Gastrocnemius medialis (tissue), 4 donors: ENCODE measurements around the gene THSD7B.

Experiments used
- CTCF ChIP-seq, 5 experiments: fragments of 450-650 bp in 3 of 5; fragments of 200-600 bp in 2 of 5; sonication (generic) in 2 of 5; IDR thresholded peaks in 4 of 5; conservative IDR thresholded peaks in 1 of 5; 1 replicate in 4 of 5; 2 replicates in 1 of 5; pipeline ENCODE4 v1.5.1; 2016 to 2019; ENCODE audit warnings: antibody characterized with exemption in 5 of 5, mild to moderate bottlenecking in 3 of 5, moderate library complexity in 3 of 5
- POLR2A ChIP-seq, 2 donors: fragments of 450-650 bp; IDR thresholded peaks; one replicate each; pipeline ENCODE4 v1.6.1; 2017; ENCODE audit warnings: antibody characterized with exemption in 2 of 2, mild to moderate bottlenecking in 2 of 2, moderate library complexity in 2 of 2

GRCh38 chr2:136798766-136799165 is 33.4 kb downstream of the THSD7B start:
- TF ChIP-seq CTCF (IDR thresholded peaks at IDR 0.05 in 4 of 5, conservative IDR thresholded peaks at IDR 0.05 in 1 of 5), result no peak
- no peak for TF ChIP-seq POLR2A (IDR thresholded peaks at IDR 0.05)
